Measurements from ENCODE around the gene NEURL3.

The NEURL3 gene

GRCh38 chr2:96509114-96509846, 4.1 kb upstream of the NEURL3 start:
- peak overlapping the region; percentile 15; the same call in 1 of the 2 replicates for H3K9ac ChIP-seq (ENCODE audit: low read depth, low read length)
- peaks cover 31% of the 10 kb centered on the region for H3K27me3 ChIP-seq (ENCODE audit: insufficient read depth, low read length)
- H3K9me3 ChIP-seq (ENCODE audit: insufficient read depth, low read depth, low read length), result no peaks in the 10 kb centered on the region
- no peaks in the 10 kb centered on the region for H3K4me1 ChIP-seq (ENCODE audit: insufficient read depth, low read length)
- no peaks in the 10 kb centered on the region for H3K36me3 ChIP-seq (ENCODE audit: insufficient read depth, low read depth, low read length)
- peak overlapping the region; percentile 55; the same call in 1 of the 2 replicates for H3K4me3 ChIP-seq (ENCODE audit: low read length)
- no peak overlapping the region for H3K27ac ChIP-seq (ENCODE audit: low read length)

GRCh38 chr2:96508521-96509113, 3.5 kb upstream of the NEURL3 start:
- Histone ChIP-seq H3K9ac (ENCODE audit: low read depth, low read length) (no peak overlapping the region), H3K4me1 (ENCODE audit: insufficient read depth, low read length) (no peaks in the 10 kb centered on the region), H3K36me3 (ENCODE audit: insufficient read depth, low read depth, low read length) (no peaks in the 10 kb centered on the region), H3K27ac (ENCODE audit: low read length) (no peak overlapping the region), H3K27me3 (ENCODE audit: insufficient read depth, low read length) (peaks cover 31% of the 10 kb centered on the region), H3K9me3 (ENCODE audit: insufficient read depth, low read depth, low read length) (no peaks in the 10 kb centered on the region), H3K4me3 (ENCODE audit: low read length) (no peak overlapping the region; the same call in 1 of the 2 replicates)

- Histone ChIP-seq H3K9me3 (ENCODE audit: insufficient read depth, low read depth, low read length) (no peaks in the 10 kb centered on the region), H3K27me3 (ENCODE audit: insufficient read depth, low read length) (peaks cover 31% of the 10 kb centered on the region), H3K36me3 (ENCODE audit: insufficient read depth, low read depth, low read length) (no peaks in the 10 kb centered on the region), H3K4me1 (ENCODE audit: insufficient read depth, low read length) (no peaks in the 10 kb centered on the region), H3K9ac (ENCODE audit: low read depth, low read length) (no peak overlapping the region), H3K27ac (ENCODE audit: low read length) (no peak overlapping the region), H3K4me3 (ENCODE audit: low read length) (peak overlapping the region; percentile 24; the same call in 1 of the 2 replicates)
Observed at GRCh38 chr2:96507957-96508520, 2.9 kb upstream of the NEURL3 start.

GRCh38 chr2:96506907-96507240, 1.7 kb upstream of the NEURL3 start:
- Histone ChIP-seq H3K9ac (ENCODE audit: low read depth, low read length) (no peak overlapping the region), H3K4me3 (ENCODE audit: low read length) (no peak overlapping the region), H3K9me3 (ENCODE audit: insufficient read depth, low read depth, low read length) (no peaks in the 10 kb centered on the region), H3K36me3 (ENCODE audit: insufficient read depth, low read depth, low read length) (no peaks in the 10 kb centered on the region), H3K4me1 (ENCODE audit: insufficient read depth, low read length) (no peaks in the 10 kb centered on the region), H3K27ac (ENCODE audit: low read length) (no peak overlapping the region), H3K27me3 (ENCODE audit: insufficient read depth, low read length) (peaks cover 31% of the 10 kb centered on the region)

- Histone ChIP-seq H3K4me1 (ENCODE audit: insufficient read depth, low read length) (no peaks in the 10 kb centered on the region), H3K9ac (ENCODE audit: low read depth, low read length) (no peak overlapping the region), H3K27ac (ENCODE audit: low read length) (no peak overlapping the region), H3K4me3 (ENCODE audit: low read length) (no peak overlapping the region), H3K27me3 (ENCODE audit: insufficient read depth, low read length) (peaks cover 27% of the 10 kb centered on the region), H3K36me3 (ENCODE audit: insufficient read depth, low read depth, low read length) (no peaks in the 10 kb centered on the region), H3K9me3 (ENCODE audit: insufficient read depth, low read depth, low read length) (no peaks in the 10 kb centered on the region)
Observed at GRCh38 chr2:96506016-96506906, 1.1 kb upstream of the NEURL3 start.

GRCh38 chr2:96503637-96504243, 1.4 kb downstream of the NEURL3 start:
- Histone ChIP-seq H3K9ac (ENCODE audit: low read depth, low read length) (no peak overlapping the region), H3K4me3 (ENCODE audit: low read length) (no peak overlapping the region), H3K36me3 (ENCODE audit: insufficient read depth, low read depth, low read length) (no peaks in the 10 kb centered on the region), H3K9me3 (ENCODE audit: insufficient read depth, low read depth, low read length) (no peaks in the 10 kb centered on the region), H3K4me1 (ENCODE audit: insufficient read depth, low read length) (no peaks in the 10 kb centered on the region), H3K27ac (ENCODE audit: low read length) (no peak overlapping the region), H3K27me3 (ENCODE audit: insufficient read depth, low read length) (peaks cover 6% of the 10 kb centered on the region)

- H3K4me3 ChIP-seq (ENCODE audit: low read length), result no peak overlapping the region
- H3K27me3 ChIP-seq (ENCODE audit: insufficient read depth, low read length), result no peaks in the 10 kb centered on the region
- H3K4me1 ChIP-seq (ENCODE audit: insufficient read depth, low read length), result no peaks in the 10 kb centered on the region
- H3K9me3 ChIP-seq (ENCODE audit: insufficient read depth, low read depth, low read length), result no peaks in the 10 kb centered on the region
- no peaks in the 10 kb centered on the region for H3K36me3 ChIP-seq (ENCODE audit: insufficient read depth, low read depth, low read length)
- no peak overlapping the region for H3K27ac ChIP-seq (ENCODE audit: low read length)
- no peak overlapping the region for H3K9ac ChIP-seq (ENCODE audit: low read depth, low read length)
Observed at GRCh38 chr2:96502891-96503636, 2.1 kb downstream of the NEURL3 start.

- Histone ChIP-seq H3K4me3 (ENCODE audit: low read length) (no peak overlapping the region), H3K27ac (ENCODE audit: low read length) (no peak overlapping the region), H3K9ac (ENCODE audit: low read depth, low read length) (no peak overlapping the region), H3K4me1 (ENCODE audit: insufficient read depth, low read length) (no peaks in the 10 kb centered on the region), H3K27me3 (ENCODE audit: insufficient read depth, low read length) (no peaks in the 10 kb centered on the region), H3K36me3 (ENCODE audit: insufficient read depth, low read depth, low read length) (no peaks in the 10 kb centered on the region), H3K9me3 (ENCODE audit: insufficient read depth, low read depth, low read length) (no peaks in the 10 kb centered on the region)
Observed at GRCh38 chr2:96501886-96502810, 3.0 kb downstream of the NEURL3 start.

GRCh38 chr2:96501471-96501874, 3.7 kb downstream of the NEURL3 start:
- Histone ChIP-seq H3K4me1 (ENCODE audit: insufficient read depth, low read length) (no peaks in the 10 kb centered on the region), H3K36me3 (ENCODE audit: insufficient read depth, low read depth, low read length) (no peaks in the 10 kb centered on the region), H3K9me3 (ENCODE audit: insufficient read depth, low read depth, low read length) (no peaks in the 10 kb centered on the region), H3K27me3 (ENCODE audit: insufficient read depth, low read length) (no peaks in the 10 kb centered on the region), H3K9ac (ENCODE audit: low read depth, low read length) (no peak overlapping the region), H3K4me3 (ENCODE audit: low read length) (no peak overlapping the region), H3K27ac (ENCODE audit: low read length) (no peak overlapping the region)

- Histone ChIP-seq H3K9ac (ENCODE audit: low read depth, low read length) (no peak overlapping the region), H3K36me3 (ENCODE audit: insufficient read depth, low read depth, low read length) (no peaks in the 10 kb centered on the region), H3K4me1 (ENCODE audit: insufficient read depth, low read length) (no peaks in the 10 kb centered on the region), H3K9me3 (ENCODE audit: insufficient read depth, low read depth, low read length) (no peaks in the 10 kb centered on the region), H3K27ac (ENCODE audit: low read length) (no peak overlapping the region), H3K27me3 (ENCODE audit: insufficient read depth, low read length) (no peaks in the 10 kb centered on the region), H3K4me3 (ENCODE audit: low read length) (no peak overlapping the region)
Observed at GRCh38 chr2:96500385-96501066, 4.6 kb downstream of the NEURL3 start.

All from iPS-20b (cell line).